Neuron (in vitro differentiated cells): Measurements from ENCODE around the gene TBCEL.

Experiments
- H2AFZ ChIP-seq: one replicate; pipeline ENCODE4 v1.6.1; 2013; ENCODE audit warnings: low read depth, mild to moderate bottlenecking, inconsistent platforms, low read length, moderate library complexity
- H3K27me3 ChIP-seq: one replicate; pipeline ENCODE4 v1.6.1; 2013; ENCODE audit warnings: low read length; ENCODE audit not compliant: insufficient read depth
- H3K36me3 ChIP-seq: one replicate; pipeline ENCODE4 v1.6.1; 2013; ENCODE audit warnings: low read length; ENCODE audit not compliant: insufficient read depth
- H3K4me1 ChIP-seq: one replicate; pipeline ENCODE4 v1.6.1; 2013; ENCODE audit warnings: low read length; ENCODE audit not compliant: insufficient read depth
- H3K4me3 ChIP-seq: 2 replicates; pipeline ENCODE4 v1.5.1; 2013; ENCODE audit warnings: mild to moderate bottlenecking, low read length, moderate library complexity
- H3K9me3 ChIP-seq: one replicate; pipeline ENCODE4 v1.6.1; 2013; ENCODE audit warnings: low read length

The TBCEL gene

GRCh38 chr11:121082670-121083069 lies 58.8 kb downstream of the TBCEL start:
- H3K27me3 ChIP-seq = no peaks in the 10 kb centered on the region
- H3K9me3 ChIP-seq = no peaks in the 10 kb centered on the region
- H3K36me3 ChIP-seq = peaks cover 28% of the 10 kb centered on the region

DNA sequence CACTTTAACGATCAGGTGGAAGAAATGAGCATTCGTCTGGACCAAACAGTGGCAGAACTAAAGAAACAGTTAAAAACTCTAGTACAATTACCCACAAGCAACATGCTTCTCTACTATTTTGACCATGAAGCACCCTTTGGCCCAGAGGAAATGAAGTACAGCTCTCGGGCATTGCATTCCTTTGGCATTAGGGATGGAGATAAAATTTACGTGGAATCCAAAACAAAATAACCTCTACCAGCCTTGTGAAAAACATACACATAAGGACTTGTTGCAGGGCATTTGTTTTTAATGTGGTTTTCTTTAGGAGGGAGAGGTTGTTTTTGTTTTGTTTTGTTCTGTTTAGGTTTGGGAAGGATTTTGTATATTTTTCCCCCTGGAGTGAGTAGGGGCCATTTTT lies 63.0 kb downstream of the TBCEL start:
- H3K36me3 ChIP-seq = peaks cover 33% of the 10 kb centered on the region

More at GRCh38 chr11:121082670-121083069, 58.8 kb downstream of the TBCEL start:
- H3K4me1 ChIP-seq = no peaks in the 10 kb centered on the region
- H2AFZ ChIP-seq = no peak overlapping the region
- no peak overlapping the region for H3K4me3 ChIP-seq

DNA sequence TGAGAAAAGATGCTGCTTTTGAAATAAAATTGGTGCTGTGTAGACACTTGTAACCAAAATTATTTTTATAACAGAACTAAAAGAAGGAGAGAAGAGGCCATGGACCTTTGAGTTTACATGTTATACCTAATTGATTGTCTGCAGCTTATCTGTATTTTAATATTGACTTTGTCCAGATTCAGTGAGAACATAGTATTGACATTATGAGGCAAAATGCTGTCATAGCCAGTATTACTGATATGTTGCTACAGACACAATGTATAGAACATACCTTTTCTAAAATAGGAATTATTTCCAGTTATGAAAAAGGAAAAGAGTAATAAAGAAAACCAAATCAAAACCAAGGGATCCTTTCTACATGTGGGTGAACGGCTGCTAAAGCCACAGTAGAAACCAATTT lies 65.7 kb downstream of the TBCEL start:
- Histone ChIP-seq H3K4me1 (no peaks in the 10 kb centered on the region), H3K4me3 (no peak overlapping the region), H3K27me3 (no peaks in the 10 kb centered on the region), H3K9me3 (peaks cover 1% of the 10 kb centered on the region), H3K36me3 (peaks cover 30% of the 10 kb centered on the region), H2AFZ (no peak overlapping the region)

More for the DNA sequence above, 63.0 kb downstream of the TBCEL start:
- H3K27me3 ChIP-seq = no peaks in the 10 kb centered on the region
- H3K4me1 ChIP-seq = no peaks in the 10 kb centered on the region
- no peak overlapping the region for H3K4me3 ChIP-seq
- H3K9me3 ChIP-seq = no peaks in the 10 kb centered on the region
- H2AFZ ChIP-seq = no peak overlapping the region

DNA sequence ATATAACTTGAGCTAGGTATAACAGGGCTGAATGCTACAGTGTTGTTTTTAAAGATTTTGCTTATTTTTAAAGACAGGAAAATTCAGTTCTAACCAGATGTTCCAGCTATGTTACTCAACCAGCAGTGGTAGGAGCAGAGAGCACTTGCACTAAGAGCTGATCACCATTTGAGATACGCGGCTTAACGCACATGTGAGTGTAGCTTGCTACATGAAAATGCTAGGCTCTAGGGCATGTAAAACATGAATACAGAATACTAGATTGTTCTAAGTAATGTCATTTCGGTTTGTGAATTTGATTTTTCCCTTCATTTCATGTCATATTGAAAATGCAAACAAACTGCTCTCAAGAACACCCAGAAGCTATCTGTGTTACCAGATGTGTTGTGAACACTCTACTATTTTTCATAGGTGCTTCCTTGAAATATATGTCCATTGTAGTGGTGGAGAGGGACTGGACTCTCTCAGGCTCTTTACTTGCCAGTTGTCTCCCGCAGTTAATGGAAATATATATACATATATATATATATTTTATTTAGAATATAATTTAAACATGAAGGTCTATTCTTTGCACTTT lies 66.3 kb downstream of the TBCEL start:
- Histone ChIP-seq H3K36me3 (peaks cover 30% of the 10 kb centered on the region), H2AFZ (no peak overlapping the region), H3K9me3 (peaks cover 2% of the 10 kb centered on the region), H3K4me3 (no peak overlapping the region), H3K27me3 (no peaks in the 10 kb centered on the region), H3K4me1 (no peaks in the 10 kb centered on the region)

GRCh38 chr11:121091492-121092152 lies 67.7 kb downstream of the TBCEL start:
- Histone ChIP-seq H3K4me1 (no peaks in the 10 kb centered on the region), H3K4me3 (no peak overlapping the region), H3K27me3 (no peaks in the 10 kb centered on the region), H3K36me3 (peaks cover 20% of the 10 kb centered on the region), H3K9me3 (peaks cover 2% of the 10 kb centered on the region), H2AFZ (no peak overlapping the region)

DNA sequence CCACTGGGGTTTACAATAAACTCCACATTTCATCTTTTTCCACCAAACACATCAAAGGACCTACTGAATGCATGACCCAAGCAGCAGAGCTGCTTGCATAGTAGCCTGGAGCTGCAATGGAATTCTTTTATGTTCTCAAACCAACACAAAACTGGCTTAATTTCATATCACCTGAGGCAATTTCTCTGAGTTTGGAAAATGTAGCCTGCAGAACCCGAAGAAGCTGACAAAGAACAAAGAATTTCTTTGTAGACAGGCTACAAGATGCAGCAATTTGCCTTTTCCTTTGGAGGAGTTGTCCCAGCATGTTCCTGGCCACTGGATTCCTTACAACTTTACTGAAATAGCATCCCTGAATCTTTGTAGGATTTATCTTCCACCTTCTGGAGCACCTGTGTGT lies 71.7 kb downstream of the TBCEL start:
- Histone ChIP-seq H3K4me3 (no peak overlapping the region), H3K27me3 (no peaks in the 10 kb centered on the region), H3K36me3 (peaks cover 3% of the 10 kb centered on the region), H2AFZ (no peak overlapping the region), H3K9me3 (peaks cover 2% of the 10 kb centered on the region), H3K4me1 (peaks cover 1% of the 10 kb centered on the region)

GRCh38 chr11:121099364-121099763 lies 75.5 kb downstream of the TBCEL start:
- peaks cover 2% of the 10 kb centered on the region for H3K9me3 ChIP-seq
- peaks cover 7% of the 10 kb centered on the region for H3K4me1 ChIP-seq
- no peaks in the 10 kb centered on the region for H3K27me3 ChIP-seq
- no peak overlapping the region for H3K4me3 ChIP-seq
- no peaks in the 10 kb centered on the region for H3K36me3 ChIP-seq
- no peak overlapping the region for H2AFZ ChIP-seq

DNA sequence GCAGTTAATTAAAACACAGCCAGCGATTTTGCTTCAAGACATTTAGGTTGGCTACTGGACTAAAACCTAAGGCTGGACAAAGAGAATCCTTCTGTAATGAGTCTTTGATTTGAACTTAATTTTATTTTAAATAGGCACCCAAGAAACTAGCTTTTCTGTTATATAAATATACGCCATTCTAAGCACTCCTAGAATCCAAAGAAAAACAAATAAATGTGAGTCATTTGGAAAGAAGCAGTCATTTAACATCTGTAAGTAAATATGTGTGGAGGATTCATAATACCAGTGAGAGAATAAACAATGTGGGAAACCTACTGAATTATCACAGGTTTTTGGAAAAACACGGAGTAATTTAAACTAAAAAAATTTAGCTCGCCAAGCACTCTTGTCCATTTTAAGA lies 76.0 kb downstream of the TBCEL start:
- Histone ChIP-seq H3K9me3 (no peaks in the 10 kb centered on the region), H3K36me3 (no peaks in the 10 kb centered on the region), H3K4me3 (no peak overlapping the region), H2AFZ (no peak overlapping the region), H3K27me3 (no peaks in the 10 kb centered on the region), H3K4me1 (peaks cover 12% of the 10 kb centered on the region)

- Histone ChIP-seq H3K27me3 (no peaks in the 10 kb centered on the region), H2AFZ (no peak within 1 kb of the TSS), H3K9me3 (no peaks in the 10 kb centered on the region), H3K4me1 (peaks cover 18% of the 10 kb centered on the region), H3K4me3 (no peak within 1 kb of the TSS), H3K36me3 (no peaks in the 10 kb centered on the region)
These were observed 77.0 kb downstream of the TBCEL start, which contains the start of gene TECTA for GRCh38 chr11:121100943-121101342. Gene TECTA, plus strand, starts transcription at chr11:121101243. Its CDS starts 1,423 bp downstream, at chr11:121102666.

GRCh38 chr11:121104312-121104762 lies 80.4 kb downstream of the TBCEL start:
- H3K36me3 ChIP-seq = peaks cover 2% of the 10 kb centered on the region
- H3K27me3 ChIP-seq = no peaks in the 10 kb centered on the region
- H3K9me3 ChIP-seq = no peaks in the 10 kb centered on the region
- H3K4me3 ChIP-seq = no peak overlapping the region
- no peak overlapping the region for H2AFZ ChIP-seq
- H3K4me1 ChIP-seq = peaks cover 18% of the 10 kb centered on the region

- peaks cover 2% of the 10 kb centered on the region for H3K36me3 ChIP-seq
- H3K9me3 ChIP-seq = no peaks in the 10 kb centered on the region
- H3K27me3 ChIP-seq = no peaks in the 10 kb centered on the region
- H2AFZ ChIP-seq = no peak overlapping the region
- H3K4me1 ChIP-seq = peaks cover 20% of the 10 kb centered on the region
- no peak overlapping the region for H3K4me3 ChIP-seq
These were observed 81.2 kb downstream of the TBCEL start for GRCh38 chr11:121105063-121105480.

- peaks cover 2% of the 10 kb centered on the region for H3K36me3 ChIP-seq
- no peak overlapping the region for H2AFZ ChIP-seq
- H3K9me3 ChIP-seq = no peaks in the 10 kb centered on the region
- H3K4me3 ChIP-seq = no peak overlapping the region
- H3K4me1 ChIP-seq = peaks cover 21% of the 10 kb centered on the region
- H3K27me3 ChIP-seq = no peaks in the 10 kb centered on the region
These were observed 81.7 kb downstream of the TBCEL start for GRCh38 chr11:121105481-121106195.

GRCh38 chr11:121106812-121107211 lies 82.9 kb downstream of the TBCEL start:
- Histone ChIP-seq H3K4me3 (no peak overlapping the region), H3K4me1 (peaks cover 20% of the 10 kb centered on the region), H3K9me3 (no peaks in the 10 kb centered on the region), H2AFZ (no peak overlapping the region), H3K27me3 (no peaks in the 10 kb centered on the region), H3K36me3 (peaks cover 2% of the 10 kb centered on the region)
